Esophagus muscularis mucosa (tissue), 4 donors: ENCODE data around the gene PCSK6. TPM values are rescaled to one million over a fixed set of nuclear protein-coding genes. Genes with fewer than 3 reads are reported as not detected.
"Not testable (repeated sequence)": the region's sequence is repeated elsewhere in the genome, so short reads cannot be mapped to it uniquely, and the experiment has no call there.

ENCODE experiments used
- DNase-seq: peaks from one replicate; pipeline ENCODE4 v3.0.0-alpha.2; 2017; ENCODE audit errors: extremely low spot score
- H3K27ac ChIP-seq, 4 donors: fragments of 200-600 bp; sonication (generic); replicated peaks in 1 of 4; 1 replicate in 3 of 4; 2 replicates in 1 of 4; pipeline ENCODE4 v1.5.1; 2016 to 2019; ENCODE audit warnings: mild to moderate bottlenecking in 1 of 4
- H3K27me3 ChIP-seq, 4 donors: fragments of 200-600 bp; sonication (generic); one replicate each; pipeline versions ENCODE4 v1.5.1 to v1.6.0; 2016 to 2019
- H3K36me3 ChIP-seq, 4 donors: fragments of 200-600 bp; sonication (generic); one replicate each; pipeline ENCODE4 v1.5.1; 2016 to 2019
- H3K4me1 ChIP-seq, 4 donors: fragments of 200-600 bp; sonication (generic); one replicate each; pipeline ENCODE4 v1.5.1; 2016 to 2019
- H3K4me3 ChIP-seq, 4 donors: fragments of 200-600 bp; sonication (generic); 1 replicate in 2 of 4; 2 replicates in 2 of 4; pipeline ENCODE4 v1.5.1; 2016 to 2019; ENCODE audit warnings: mild to moderate bottlenecking in 4 of 4, moderate library complexity in 1 of 4
- H3K9me3 ChIP-seq, 4 donors: fragments of 200-600 bp; sonication (generic); 1 replicate in 3 of 4; 2 replicates in 1 of 4; pipeline ENCODE4 v1.5.1; 2016 to 2019
- CTCF ChIP-seq, 3 experiments: fragments of 200-600 bp in 2 of 3; fragments of 450-650 bp in 1 of 3; sonication (generic) in 2 of 3; IDR thresholded peaks; one replicate each; pipeline ENCODE4 v1.5.1; 2017 to 2019; ENCODE audit warnings: antibody characterized with exemption in 3 of 3, mild to moderate bottlenecking in 2 of 3, moderate library complexity in 1 of 3
- EP300 ChIP-seq: sonication (generic); formaldehyde crosslinking; IDR thresholded peaks from one replicate; pipeline ENCODE4 v1.6.1; 2017; ENCODE audit warnings: antibody characterized with exemption
- POLR2A ChIP-seq: fragments of 450-650 bp; IDR thresholded peaks from one replicate; pipeline ENCODE4 v1.6.1; 2017; ENCODE audit warnings: antibody characterized with exemption, moderate library complexity, mild to moderate bottlenecking, low read depth
- POLR2AphosphoS5 ChIP-seq, 2 donors: sonication (generic); formaldehyde crosslinking; IDR thresholded peaks; one replicate each; pipeline ENCODE4 v1.6.1; 2017; ENCODE audit warnings: antibody characterized with exemption in 2 of 2
- WGBS: methylation state at CpG from one replicate; pipeline ENCODE4 v1.1.5; 2018; 5-methylcytosine and 5-hydroxymethylcytosine counted together
- intact Hi-C: fragments of 100-400 bp; cut with DNase I; formaldehyde crosslinking; loops from one replicate; pipeline ENCODE4 v1.15.1; 2023
- total RNA-seq, 4 donors: library from RNA; depleted of rRNA; stranded (reverse); fragments of >200 nt; gene quantifications; one replicate each; pipeline versions ENCODE4 v1.1.0 to v1.2.1, GENCODE V29; 2016

PCSK6 gene
- total RNA-seq, 4 donors from 2014 or later, result 13.6 to 24.1 (median 15.3) TPM

- H3K9me3 ChIP-seq, result no peaks in the 10 kb centered on the region
- intact Hi-C loops, result no loop called here
- H3K4me1 ChIP-seq, result peaks cover 0 to 10% (median 5%) of the 10 kb centered on the region in 4 donors
- no peak overlapping the region for H3K4me3 ChIP-seq
- peaks cover 0 to 10% (median 0%) of the 10 kb centered on the region in 4 donors for H3K36me3 ChIP-seq
- H3K27ac ChIP-seq, result no peak overlapping the region
- DNase-seq, result no peak
- 80% methylated on average over 9 of the region's 14 CpGs for WGBS
- TF ChIP-seq EP300 (no peak), POLR2A (no peak), CTCF (IDR thresholded peaks at IDR 0.05) (no peak)
- peaks cover 0 to 5% (median 0%) of the 10 kb centered on the region in 4 donors for H3K27me3 ChIP-seq
Observed at GRCh38 chr15:101376615-101377395, 112.7 kb downstream of the PCSK6 start.

GRCh38 chr15:101375006-101375405 lies 114.5 kb downstream of the PCSK6 start:
- intact Hi-C loops, H3K9me3 ChIP-seq, H3K27ac ChIP-seq, H3K4me3 ChIP-seq, H3K27me3 ChIP-seq, DNase-seq, H3K36me3 ChIP-seq: not testable (repeated sequence)
- H3K4me1 ChIP-seq, result peaks cover 0 to 10% (median 6%) of the 10 kb centered on the region in 4 donors
- 93% methylated on average over 15 of the region's 15 CpGs for WGBS

GRCh38 chr15:101374326-101374725 lies 115.2 kb downstream of the PCSK6 start:
- Histone ChIP-seq H3K4me1 (peaks cover 0 to 10% (median 6%) of the 10 kb centered on the region in 4 donors), H3K36me3 (peaks cover 0 to 3% (median 0%) of the 10 kb centered on the region in 4 donors), H3K27ac (no peak overlapping the region), H3K27me3 (peaks cover 0 to 5% (median 0%) of the 10 kb centered on the region in 4 donors), H3K4me3 (no peak overlapping the region), H3K9me3 (no peaks in the 10 kb centered on the region)
- TF ChIP-seq EP300 (no peak), POLR2A (no peak), POLR2AphosphoS5 (IDR thresholded peaks at IDR 0.05) (no peak), CTCF (IDR thresholded peaks at IDR 0.05) (no peak)
- DNase-seq, result no peak
- intact Hi-C loops, result no loop called here
- WGBS, result 90% methylated on average over 6 of the region's 6 CpGs

GRCh38 chr15:101373577-101373976 lies 115.9 kb downstream of the PCSK6 start:
- Histone ChIP-seq H3K36me3 (no peaks in the 10 kb centered on the region), H3K27ac (no peak overlapping the region), H3K4me1 (peaks cover 0 to 10% (median 6%) of the 10 kb centered on the region in 4 donors), H3K27me3 (peaks cover 0 to 5% (median 0%) of the 10 kb centered on the region in 4 donors), H3K9me3 (no peaks in the 10 kb centered on the region), H3K4me3 (no peak overlapping the region)
- intact Hi-C loops, result no loop called here
- WGBS, result 41% methylated on average over 3 of the region's 3 CpGs
- no peak for TF ChIP-seq EP300
- TF ChIP-seq CTCF (IDR thresholded peaks at IDR 0.05), result no peak
- TF ChIP-seq POLR2AphosphoS5 (IDR thresholded peaks at IDR 0.05), result no peak
- DNase-seq, result no peak

- H3K4me1 ChIP-seq, result peaks cover 0 to 10% (median 6%) of the 10 kb centered on the region in 4 donors
- H3K27me3 ChIP-seq, result peaks cover 0 to 5% (median 0%) of the 10 kb centered on the region in 4 donors
- no peaks in the 10 kb centered on the region for H3K9me3 ChIP-seq
- intact Hi-C loops, result no loop called here
- H3K4me3 ChIP-seq, result no peak overlapping the region
- no peaks in the 10 kb centered on the region for H3K36me3 ChIP-seq
- DNase-seq, result no peak
- WGBS, result 50% methylated on average over 11 of the region's 11 CpGs
- H3K27ac ChIP-seq, result no peak overlapping the region
- TF ChIP-seq CTCF (IDR thresholded peaks at IDR 0.05) (no peak), POLR2AphosphoS5 (IDR thresholded peaks at IDR 0.05) (no peak), EP300 (no peak), POLR2A (no peak)
Observed at GRCh38 chr15:101372960-101373525, 116.5 kb downstream of the PCSK6 start.
